Liver (tissue), 9 donors: Measurements from ENCODE around the gene MAPRE3. TPM values are rescaled to one million over a fixed set of nuclear protein-coding genes. Genes with fewer than 3 reads are reported as not detected.

Experiments used
- DNase-seq: peaks from one replicate; pipeline ENCODE4 v3.0.0-alpha.2; 2017; ENCODE audit warnings: low spot score
- H3K27ac ChIP-seq, 2 donors: one replicate each; pipeline ENCODE4 v1.7.0; 2013; ENCODE audit warnings: inconsistent platforms in 2 of 2, low read length in 2 of 2, control low read depth in 1 of 2, low read depth in 1 of 2, mild to moderate bottlenecking in 1 of 2
- H3K27me3 ChIP-seq, 4 donors: one replicate each; pipeline versions ENCODE4 v1.6.1 to v1.7.0; 2013; ENCODE audit warnings: low read length in 3 of 4, inconsistent platforms in 1 of 4, mild to moderate bottlenecking in 1 of 4, moderate library complexity in 1 of 4; ENCODE audit not compliant: control insufficient read depth in 4 of 4, insufficient read depth in 4 of 4
- H3K36me3 ChIP-seq, 4 donors: one replicate each; pipeline versions ENCODE4 v1.6.1 to v1.7.0; 2013; ENCODE audit warnings: low read length in 3 of 4, mild to moderate bottlenecking in 3 of 4, low read depth in 1 of 4, moderate library complexity in 1 of 4; ENCODE audit not compliant: control insufficient read depth in 4 of 4, insufficient read depth in 3 of 4
- H3K4me1 ChIP-seq, 4 donors: one replicate each; pipeline versions ENCODE4 v1.6.1 to v1.7.0; 2013; ENCODE audit warnings: low read length in 3 of 4, mild to moderate bottlenecking in 3 of 4, moderate library complexity in 1 of 4; ENCODE audit not compliant: control insufficient read depth in 4 of 4, insufficient read depth in 4 of 4
- H3K4me3 ChIP-seq, 3 donors: one replicate each; pipeline versions ENCODE4 v1.6.1 to v1.7.0; 2013; ENCODE audit warnings: low read length in 3 of 3, control low read depth in 1 of 3, low read depth in 1 of 3, mild to moderate bottlenecking in 1 of 3
- H3K9ac ChIP-seq, 2 donors: one replicate each; pipeline ENCODE4 v1.7.0; 2013; ENCODE audit warnings: low read length in 2 of 2, mild to moderate bottlenecking in 2 of 2, moderate library complexity in 2 of 2, control low read depth in 1 of 2, low read depth in 1 of 2
- H3K9me3 ChIP-seq, 4 donors: one replicate each; pipeline versions ENCODE4 v1.6.1 to v1.7.0; 2013; ENCODE audit warnings: low read length in 3 of 4; ENCODE audit not compliant: control insufficient read depth in 4 of 4
- EGR1 ChIP-seq, 2 donors: IDR thresholded peaks; 2 replicates each; pipeline ENCODE4 v1.6.1; 2016 to 2018; ENCODE audit warnings: antibody characterized with exemption in 2 of 2, low read depth in 2 of 2
- FOXA1 ChIP-seq: IDR thresholded peaks from 2 replicates; pipeline ENCODE4 v1.6.1; 2016; ENCODE audit warnings: antibody characterized with exemption
- FOXA2 ChIP-seq: IDR thresholded peaks from 2 replicates; pipeline ENCODE4 v1.6.1; 2016; ENCODE audit warnings: antibody characterized with exemption
- GABPA ChIP-seq, 2 donors: IDR thresholded peaks in 1 of 2; conservative IDR thresholded peaks in 1 of 2; 2 replicates each; pipeline ENCODE4 v1.6.1; 2016; ENCODE audit warnings: antibody characterized with exemption in 2 of 2, mild to moderate bottlenecking in 1 of 2, moderate library complexity in 1 of 2
- HNF4A ChIP-seq, 2 donors: conservative IDR thresholded peaks; 2 replicates each; pipeline ENCODE4 v1.6.1; 2016; ENCODE audit warnings: antibody characterized with exemption in 2 of 2, mild to moderate bottlenecking in 2 of 2
- HNF4G ChIP-seq: IDR thresholded peaks from 2 replicates; pipeline ENCODE4 v1.6.1; 2016; ENCODE audit warnings: antibody characterized with exemption
- JUND ChIP-seq, 2 donors: IDR thresholded peaks; 2 replicates each; pipeline ENCODE4 v1.6.1; 2016; ENCODE audit warnings: antibody characterized with exemption in 2 of 2
- NR2F2 ChIP-seq: IDR thresholded peaks from 2 replicates; pipeline ENCODE4 v1.6.1; 2016; ENCODE audit warnings: antibody characterized with exemption
- RAD21 ChIP-seq, 2 donors: IDR thresholded peaks; 2 replicates each; pipeline ENCODE4 v1.6.1; 2016; ENCODE audit warnings: antibody characterized with exemption in 2 of 2, mild to moderate bottlenecking in 2 of 2
- RXRA ChIP-seq, 2 donors: IDR thresholded peaks; 2 replicates each; pipeline ENCODE4 v1.6.1; 2017 to 2018; ENCODE audit warnings: antibody characterized with exemption in 2 of 2, mild to moderate bottlenecking in 1 of 2
- SP1 ChIP-seq: IDR thresholded peaks from 2 replicates; pipeline ENCODE4 v1.6.1; 2018; ENCODE audit warnings: antibody characterized with exemption, mild to moderate bottlenecking
- TAF1 ChIP-seq: conservative IDR thresholded peaks from 2 replicates; pipeline ENCODE4 v1.6.1; 2016; ENCODE audit warnings: antibody characterized with exemption, mild to moderate bottlenecking
- YY1 ChIP-seq: IDR thresholded peaks from 2 replicates; pipeline ENCODE4 v1.6.1; 2016; ENCODE audit warnings: antibody characterized with exemption, mild to moderate bottlenecking
- WGBS: extraction: QIAGEN DNeasy Blood & Tissue Kit; methylation state at CpG from one replicate; pipeline ENCODE4 v1.1.7; 2013; 5-methylcytosine and 5-hydroxymethylcytosine counted together
- polyA plus RNA-seq, 2 donors: library from polyadenylated mRNA; stranded (reverse) in 1 of 2; unstranded in 1 of 2; fragments of 200-250 nt in 1 of 2; fragments of >200 nt in 1 of 2; fragmentation: Nextera tagmentation in 1 of 2; extraction: Ambion mirVana in 1 of 2; gene quantifications; one replicate each; pipeline versions ENCODE4 v1.2.1 to v1.2.3, GENCODE V29; 2013 to 2015
- total RNA-seq, 2 donors: library from RNA; depleted of rRNA; stranded (reverse); fragments of >200 nt; gene quantifications; one replicate each; pipeline ENCODE4 v1.2.3, GENCODE V29; 2014
- TF ChIP-seq, protein P1 (sequence below): fragments of 150-350 bp; IDR thresholded peaks from 2 replicates; pipeline ENCODE4 v1.5.1; 2017; ENCODE audit warnings: improper control_type of control experiment, low read depth, low read length; ENCODE audit not compliant: missing input control
- TF ChIP-seq, protein P2 (sequence below): IDR thresholded peaks from 2 replicates; pipeline ENCODE4 v1.6.1; 2016; ENCODE audit warnings: antibody characterized with exemption
- TF ChIP-seq, protein P3 (sequence below): IDR thresholded peaks from 2 replicates; pipeline ENCODE4 v1.6.1; 2016; ENCODE audit warnings: antibody characterized with exemption, mild to moderate bottlenecking
- TF ChIP-seq, protein P4 (sequence below): IDR thresholded peaks from 2 replicates; pipeline ENCODE4 v1.6.1; 2016; ENCODE audit warnings: antibody characterized with exemption
- TF ChIP-seq, protein P5 (sequence below): IDR thresholded peaks from 2 replicates; pipeline ENCODE4 v1.6.1; 2016; ENCODE audit warnings: antibody characterized with exemption
- donor health status: healthy.
- donor health status: healthy.
- donor health status: healthy.
- donor health status: healthy.
- donor health status: healthy.

Gene MAPRE3
- total and polyA plus RNA-seq, 4 donors = 1.0 to 15.8 (median 9.8) TPM

DNA sequence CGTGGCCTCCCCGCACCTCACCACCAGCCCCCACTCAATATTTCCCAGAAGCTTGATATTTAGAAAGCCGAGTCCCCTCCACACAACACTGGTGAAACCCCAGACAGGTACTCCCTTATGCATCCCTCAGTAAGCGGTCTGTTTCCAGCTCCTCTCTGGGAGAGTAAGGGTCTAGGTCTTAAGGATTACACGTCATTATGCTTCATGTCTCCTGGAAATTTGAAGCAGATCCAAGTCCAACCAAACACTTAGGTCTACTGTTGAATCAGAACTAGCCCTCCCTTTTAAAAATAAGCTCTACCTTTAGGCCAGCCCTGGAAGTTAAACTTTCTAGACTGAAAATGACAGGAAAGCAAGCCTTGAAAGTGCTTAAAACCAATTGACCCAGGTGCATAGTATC, 102.5 kb downstream of the MAPRE3 start:
- H3K9ac ChIP-seq = no peak overlapping the region
- DNase-seq = no peak
- H3K27me3 ChIP-seq = no peaks in the 10 kb centered on the region
- H3K9me3 ChIP-seq = no peaks in the 10 kb centered on the region
- 85% methylated on average over 5 of the region's 5 CpGs for WGBS
- TF ChIP-seq TAF1 = no peak
- no peak for TF ChIP-seq FOXA1
- no peak for TF ChIP-seq RAD21 (IDR thresholded peaks at IDR 0.05)
- TF ChIP-seq JUND (IDR thresholded peaks at IDR 0.05) = no peak
- no peak for TF ChIP-seq YY1
- TF ChIP-seq, protein P1, sequence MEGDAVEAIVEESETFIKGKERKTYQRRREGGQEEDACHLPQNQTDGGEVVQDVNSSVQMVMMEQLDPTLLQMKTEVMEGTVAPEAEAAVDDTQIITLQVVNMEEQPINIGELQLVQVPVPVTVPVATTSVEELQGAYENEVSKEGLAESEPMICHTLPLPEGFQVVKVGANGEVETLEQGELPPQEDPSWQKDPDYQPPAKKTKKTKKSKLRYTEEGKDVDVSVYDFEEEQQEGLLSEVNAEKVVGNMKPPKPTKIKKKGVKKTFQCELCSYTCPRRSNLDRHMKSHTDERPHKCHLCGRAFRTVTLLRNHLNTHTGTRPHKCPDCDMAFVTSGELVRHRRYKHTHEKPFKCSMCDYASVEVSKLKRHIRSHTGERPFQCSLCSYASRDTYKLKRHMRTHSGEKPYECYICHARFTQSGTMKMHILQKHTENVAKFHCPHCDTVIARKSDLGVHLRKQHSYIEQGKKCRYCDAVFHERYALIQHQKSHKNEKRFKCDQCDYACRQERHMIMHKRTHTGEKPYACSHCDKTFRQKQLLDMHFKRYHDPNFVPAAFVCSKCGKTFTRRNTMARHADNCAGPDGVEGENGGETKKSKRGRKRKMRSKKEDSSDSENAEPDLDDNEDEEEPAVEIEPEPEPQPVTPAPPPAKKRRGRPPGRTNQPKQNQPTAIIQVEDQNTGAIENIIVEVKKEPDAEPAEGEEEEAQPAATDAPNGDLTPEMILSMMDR = no peak
- TF ChIP-seq, protein P2, sequence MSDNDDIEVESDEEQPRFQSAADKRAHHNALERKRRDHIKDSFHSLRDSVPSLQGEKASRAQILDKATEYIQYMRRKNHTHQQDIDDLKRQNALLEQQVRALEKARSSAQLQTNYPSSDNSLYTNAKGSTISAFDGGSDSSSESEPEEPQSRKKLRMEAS = no peak
- TF ChIP-seq, protein P3, sequence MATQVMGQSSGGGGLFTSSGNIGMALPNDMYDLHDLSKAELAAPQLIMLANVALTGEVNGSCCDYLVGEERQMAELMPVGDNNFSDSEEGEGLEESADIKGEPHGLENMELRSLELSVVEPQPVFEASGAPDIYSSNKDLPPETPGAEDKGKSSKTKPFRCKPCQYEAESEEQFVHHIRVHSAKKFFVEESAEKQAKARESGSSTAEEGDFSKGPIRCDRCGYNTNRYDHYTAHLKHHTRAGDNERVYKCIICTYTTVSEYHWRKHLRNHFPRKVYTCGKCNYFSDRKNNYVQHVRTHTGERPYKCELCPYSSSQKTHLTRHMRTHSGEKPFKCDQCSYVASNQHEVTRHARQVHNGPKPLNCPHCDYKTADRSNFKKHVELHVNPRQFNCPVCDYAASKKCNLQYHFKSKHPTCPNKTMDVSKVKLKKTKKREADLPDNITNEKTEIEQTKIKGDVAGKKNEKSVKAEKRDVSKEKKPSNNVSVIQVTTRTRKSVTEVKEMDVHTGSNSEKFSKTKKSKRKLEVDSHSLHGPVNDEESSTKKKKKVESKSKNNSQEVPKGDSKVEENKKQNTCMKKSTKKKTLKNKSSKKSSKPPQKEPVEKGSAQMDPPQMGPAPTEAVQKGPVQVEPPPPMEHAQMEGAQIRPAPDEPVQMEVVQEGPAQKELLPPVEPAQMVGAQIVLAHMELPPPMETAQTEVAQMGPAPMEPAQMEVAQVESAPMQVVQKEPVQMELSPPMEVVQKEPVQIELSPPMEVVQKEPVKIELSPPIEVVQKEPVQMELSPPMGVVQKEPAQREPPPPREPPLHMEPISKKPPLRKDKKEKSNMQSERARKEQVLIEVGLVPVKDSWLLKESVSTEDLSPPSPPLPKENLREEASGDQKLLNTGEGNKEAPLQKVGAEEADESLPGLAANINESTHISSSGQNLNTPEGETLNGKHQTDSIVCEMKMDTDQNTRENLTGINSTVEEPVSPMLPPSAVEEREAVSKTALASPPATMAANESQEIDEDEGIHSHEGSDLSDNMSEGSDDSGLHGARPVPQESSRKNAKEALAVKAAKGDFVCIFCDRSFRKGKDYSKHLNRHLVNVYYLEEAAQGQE = no peak
- no peak for TF ChIP-seq RXRA (IDR thresholded peaks at IDR 0.05)
- no peak for TF ChIP-seq SP1
- TF ChIP-seq HNF4A (conservative IDR thresholded peaks at IDR 0.05) = no peak
- no peak for TF ChIP-seq NR2F2
- TF ChIP-seq, protein P4, sequence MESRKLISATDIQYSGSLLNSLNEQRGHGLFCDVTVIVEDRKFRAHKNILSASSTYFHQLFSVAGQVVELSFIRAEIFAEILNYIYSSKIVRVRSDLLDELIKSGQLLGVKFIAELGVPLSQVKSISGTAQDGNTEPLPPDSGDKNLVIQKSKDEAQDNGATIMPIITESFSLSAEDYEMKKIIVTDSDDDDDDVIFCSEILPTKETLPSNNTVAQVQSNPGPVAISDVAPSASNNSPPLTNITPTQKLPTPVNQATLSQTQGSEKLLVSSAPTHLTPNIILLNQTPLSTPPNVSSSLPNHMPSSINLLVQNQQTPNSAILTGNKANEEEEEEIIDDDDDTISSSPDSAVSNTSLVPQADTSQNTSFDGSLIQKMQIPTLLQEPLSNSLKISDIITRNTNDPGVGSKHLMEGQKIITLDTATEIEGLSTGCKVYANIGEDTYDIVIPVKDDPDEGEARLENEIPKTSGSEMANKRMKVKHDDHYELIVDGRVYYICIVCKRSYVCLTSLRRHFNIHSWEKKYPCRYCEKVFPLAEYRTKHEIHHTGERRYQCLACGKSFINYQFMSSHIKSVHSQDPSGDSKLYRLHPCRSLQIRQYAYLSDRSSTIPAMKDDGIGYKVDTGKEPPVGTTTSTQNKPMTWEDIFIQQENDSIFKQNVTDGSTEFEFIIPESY = no peak
- TF ChIP-seq EGR1 (IDR thresholded peaks at IDR 0.05; ENCODE audit: low read depth in 2 of 2) = no peak
- no peak for TF ChIP-seq HNF4G
- no peak for TF ChIP-seq GABPA (IDR thresholded peaks at IDR 0.05 in 1 of 2, conservative IDR thresholded peaks at IDR 0.05 in 1 of 2)
- TF ChIP-seq, protein P5, sequence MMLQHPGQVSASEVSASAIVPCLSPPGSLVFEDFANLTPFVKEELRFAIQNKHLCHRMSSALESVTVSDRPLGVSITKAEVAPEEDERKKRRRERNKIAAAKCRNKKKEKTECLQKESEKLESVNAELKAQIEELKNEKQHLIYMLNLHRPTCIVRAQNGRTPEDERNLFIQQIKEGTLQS = no peak
- no peak for TF ChIP-seq FOXA2
- peak overlapping the region; percentile 25 to 78 for H3K27ac ChIP-seq
- peaks cover 0 to 12% (median 8%) of the 10 kb centered on the region in 4 donors for H3K36me3 ChIP-seq
- no peak overlapping the region for H3K4me3 ChIP-seq
- H3K4me1 ChIP-seq = peaks cover 9 to 38% (median 19%) of the 10 kb centered on the region in 4 donors
